ENCODE results near the gene ADCY1.

Gene ADCY1

GRCh38 chr7:45655539-45655938 lies 81.4 kb downstream of the ADCY1 start:
- no peak for DNase-seq

GRCh38 chr7:45656431-45656830 lies 82.3 kb downstream of the ADCY1 start:
- no peak for DNase-seq

- no peak for DNase-seq
Measured at GRCh38 chr7:45657136-45657889, 83.1 kb downstream of the ADCY1 start.

GRCh38 chr7:45657890-45658715 lies 83.9 kb downstream of the ADCY1 start:
- no peak for DNase-seq

- no peak for DNase-seq
Measured at GRCh38 chr7:45658716-45659495, 84.7 kb downstream of the ADCY1 start.

- no peak for DNase-seq
Measured at GRCh38 chr7:45659496-45660139, 85.5 kb downstream of the ADCY1 start.

- no peak for DNase-seq
Measured at GRCh38 chr7:45660201-45660900, 86.2 kb downstream of the ADCY1 start.

GRCh38 chr7:45660901-45661211 lies 86.7 kb downstream of the ADCY1 start:
- no peak for DNase-seq

GRCh38 chr7:45661302-45661995 lies 87.3 kb downstream of the ADCY1 start:
- no peak for DNase-seq

GRCh38 chr7:45662018-45662417 lies 87.8 kb downstream of the ADCY1 start:
- no peak for DNase-seq

- DNase-seq: no peak
Measured at GRCh38 chr7:45662540-45663166, 88.5 kb downstream of the ADCY1 start.

GRCh38 chr7:45663167-45663921 lies 89.2 kb downstream of the ADCY1 start:
- peak; percentile 9 for DNase-seq

- no peak for DNase-seq
Measured at GRCh38 chr7:45663965-45664633, 89.9 kb downstream of the ADCY1 start.

GRCh38 chr7:45665172-45665571 lies 91.0 kb downstream of the ADCY1 start:
- DNase-seq: no peak

GRCh38 chr7:45670227-45670626 lies 96.1 kb downstream of the ADCY1 start:
- no peak for DNase-seq

- DNase-seq: no peak
Measured at GRCh38 chr7:45670717-45671116, 96.5 kb downstream of the ADCY1 start.

- DNase-seq: no peak
Measured at GRCh38 chr7:45677311-45677900, 103.2 kb downstream of the ADCY1 start.

GRCh38 chr7:45679516-45679915 lies 105.3 kb downstream of the ADCY1 start:
- DNase-seq: no peak

- no peak for DNase-seq
Measured at GRCh38 chr7:45680776-45681175, 106.6 kb downstream of the ADCY1 start.

All from fibroblast of upper back skin (primary cell).